ENCODE data around the gene SGTA. TPM values are rescaled to one million over a fixed set of nuclear protein-coding genes. Genes with fewer than 3 reads are reported as not detected.

The SGTA gene
- total and polyA plus RNA-seq, 4 donors = 16.7 to 38.4 (median 21.0) TPM

DNA sequence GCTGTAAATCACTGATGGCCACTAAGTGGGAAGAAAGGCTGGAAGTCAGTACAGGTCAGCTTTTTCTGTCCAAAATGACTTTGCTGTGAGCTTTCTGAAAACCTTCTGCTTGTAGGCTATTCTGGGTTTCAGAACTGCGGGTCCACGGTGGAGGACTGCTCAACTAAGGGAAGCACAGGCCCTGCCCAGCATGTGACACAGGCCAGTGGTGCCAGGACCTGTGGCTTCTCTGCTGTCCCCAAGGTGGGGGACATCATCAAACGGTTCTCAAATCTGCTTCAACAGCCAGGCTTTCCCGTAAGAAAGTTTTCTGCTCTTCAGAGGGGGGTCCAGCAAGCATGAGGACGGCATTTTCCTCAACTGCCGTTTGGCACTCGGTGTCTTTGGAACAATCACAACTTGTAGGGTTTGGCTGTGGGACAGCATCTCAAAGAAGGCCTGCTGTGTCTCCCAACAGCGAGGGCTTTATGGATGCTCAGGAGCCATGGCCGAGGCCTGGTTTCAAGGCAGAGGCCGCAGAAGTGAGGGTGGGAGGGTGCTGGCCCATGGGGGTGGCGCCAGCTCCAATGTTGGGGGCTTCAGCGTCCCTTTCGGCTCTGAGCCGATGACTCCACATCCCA is 3.8 kb downstream of the SGTA start:
- H3K27ac ChIP-seq (ENCODE audit: low read depth in 1 of 2, low read length in 2 of 2) = no peak overlapping the region
- H3K9me3 ChIP-seq (ENCODE audit: control insufficient read depth in 4 of 4, low read length in 3 of 4) = no peaks in the 10 kb centered on the region
- H3K9ac ChIP-seq (ENCODE audit: low read depth in 1 of 2, low read length in 2 of 2) = no peak overlapping the region
- peaks cover 4 to 48% (median 27%) of the 10 kb centered on the region in 4 donors for H3K4me1 ChIP-seq (ENCODE audit: control insufficient read depth in 4 of 4, insufficient read depth in 4 of 4, low read length in 3 of 4)
- H3K4me3 ChIP-seq (ENCODE audit: low read depth in 1 of 3, low read length in 3 of 3) = no peak overlapping the region
- DNase-seq (ENCODE audit: low spot score) = no peak
- no peaks in the 10 kb centered on the region for H3K36me3 ChIP-seq (ENCODE audit: control insufficient read depth in 4 of 4, insufficient read depth in 3 of 4, low read depth in 1 of 4, low read length in 3 of 4)
- H3K27me3 ChIP-seq (ENCODE audit: control insufficient read depth in 4 of 4, insufficient read depth in 4 of 4, low read length in 3 of 4) = no peaks in the 10 kb centered on the region
- TF ChIP-seq FOXA2 (IDR thresholded peaks at IDR 0.05) = no peak
- 89% methylated on average over 14 of the region's 14 CpGs for WGBS

DNA sequence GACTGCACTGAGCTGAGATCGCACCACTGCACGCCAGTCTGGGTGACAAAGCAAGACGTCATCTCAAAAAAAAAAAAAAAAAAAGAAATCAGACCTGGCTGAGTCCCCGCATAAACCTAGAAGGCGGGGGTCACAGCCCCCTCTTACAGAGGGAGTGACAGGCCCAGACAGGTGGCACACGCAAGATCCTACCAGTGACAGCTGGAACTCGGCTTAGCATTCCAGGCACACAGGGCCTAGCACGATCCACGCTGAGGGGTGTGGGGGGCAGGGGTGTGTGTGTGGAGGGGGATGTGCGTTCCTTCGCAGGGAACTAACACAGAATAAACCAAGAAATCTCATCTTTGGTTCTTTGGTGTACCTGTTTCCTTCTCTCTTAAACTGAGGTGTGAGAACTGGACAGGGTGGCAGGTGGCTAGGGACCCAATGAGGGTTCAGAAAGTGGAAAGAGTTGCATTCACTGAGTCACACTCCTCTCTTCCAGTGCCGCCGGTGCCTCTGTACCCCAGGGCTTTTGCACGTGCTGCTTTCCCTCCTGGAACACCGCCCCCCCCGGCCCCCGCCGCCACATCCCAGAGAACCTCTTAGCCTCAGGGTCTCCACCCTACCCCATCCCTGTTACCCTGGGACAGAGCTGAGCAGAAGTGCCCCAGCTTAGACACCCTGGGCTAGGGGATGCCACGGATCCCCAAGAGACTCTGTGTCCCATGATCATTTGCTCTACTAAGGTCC is 5.0 kb downstream of the SGTA start:
- H3K27ac ChIP-seq (ENCODE audit: low read depth in 1 of 2, low read length in 2 of 2) = no peak overlapping the region
- no peaks in the 10 kb centered on the region for H3K27me3 ChIP-seq (ENCODE audit: control insufficient read depth in 4 of 4, insufficient read depth in 4 of 4, low read length in 3 of 4)
- H3K9ac ChIP-seq (ENCODE audit: low read depth in 1 of 2, low read length in 2 of 2) = no peak overlapping the region
- H3K4me3 ChIP-seq (ENCODE audit: low read depth in 1 of 3, low read length in 3 of 3) = no peak overlapping the region
- H3K4me1 ChIP-seq (ENCODE audit: control insufficient read depth in 4 of 4, insufficient read depth in 4 of 4, low read length in 3 of 4) = peaks cover 4 to 43% (median 22%) of the 10 kb centered on the region in 4 donors
- no peak for TF ChIP-seq FOXA1 (IDR thresholded peaks at IDR 0.05)
- TF ChIP-seq HNF4G (IDR thresholded peaks at IDR 0.05) = no peak
- TF ChIP-seq SP1 (IDR thresholded peaks at IDR 0.05) = no peak
- no peak for TF ChIP-seq HNF4A (conservative IDR thresholded peaks at IDR 0.05)
- TF ChIP-seq NR2F2 (IDR thresholded peaks at IDR 0.05) = no peak
- TF ChIP-seq, protein P1, sequence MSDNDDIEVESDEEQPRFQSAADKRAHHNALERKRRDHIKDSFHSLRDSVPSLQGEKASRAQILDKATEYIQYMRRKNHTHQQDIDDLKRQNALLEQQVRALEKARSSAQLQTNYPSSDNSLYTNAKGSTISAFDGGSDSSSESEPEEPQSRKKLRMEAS (IDR thresholded peaks at IDR 0.05) = no peak
- no peak for TF ChIP-seq REST (IDR thresholded peaks at IDR 0.05)
- TF ChIP-seq ZBTB33 (IDR thresholded peaks at IDR 0.05) = no peak
- no peak for TF ChIP-seq TAF1 (conservative IDR thresholded peaks at IDR 0.05)
- no peak for TF ChIP-seq GABPA (IDR thresholded peaks at IDR 0.05 in 1 of 2, conservative IDR thresholded peaks at IDR 0.05 in 1 of 2)
- TF ChIP-seq YY1 (IDR thresholded peaks at IDR 0.05) = no peak
- TF ChIP-seq, protein P2, sequence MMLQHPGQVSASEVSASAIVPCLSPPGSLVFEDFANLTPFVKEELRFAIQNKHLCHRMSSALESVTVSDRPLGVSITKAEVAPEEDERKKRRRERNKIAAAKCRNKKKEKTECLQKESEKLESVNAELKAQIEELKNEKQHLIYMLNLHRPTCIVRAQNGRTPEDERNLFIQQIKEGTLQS (IDR thresholded peaks at IDR 0.05) = no peak
- TF ChIP-seq, protein P3, sequence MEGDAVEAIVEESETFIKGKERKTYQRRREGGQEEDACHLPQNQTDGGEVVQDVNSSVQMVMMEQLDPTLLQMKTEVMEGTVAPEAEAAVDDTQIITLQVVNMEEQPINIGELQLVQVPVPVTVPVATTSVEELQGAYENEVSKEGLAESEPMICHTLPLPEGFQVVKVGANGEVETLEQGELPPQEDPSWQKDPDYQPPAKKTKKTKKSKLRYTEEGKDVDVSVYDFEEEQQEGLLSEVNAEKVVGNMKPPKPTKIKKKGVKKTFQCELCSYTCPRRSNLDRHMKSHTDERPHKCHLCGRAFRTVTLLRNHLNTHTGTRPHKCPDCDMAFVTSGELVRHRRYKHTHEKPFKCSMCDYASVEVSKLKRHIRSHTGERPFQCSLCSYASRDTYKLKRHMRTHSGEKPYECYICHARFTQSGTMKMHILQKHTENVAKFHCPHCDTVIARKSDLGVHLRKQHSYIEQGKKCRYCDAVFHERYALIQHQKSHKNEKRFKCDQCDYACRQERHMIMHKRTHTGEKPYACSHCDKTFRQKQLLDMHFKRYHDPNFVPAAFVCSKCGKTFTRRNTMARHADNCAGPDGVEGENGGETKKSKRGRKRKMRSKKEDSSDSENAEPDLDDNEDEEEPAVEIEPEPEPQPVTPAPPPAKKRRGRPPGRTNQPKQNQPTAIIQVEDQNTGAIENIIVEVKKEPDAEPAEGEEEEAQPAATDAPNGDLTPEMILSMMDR (IDR thresholded peaks at IDR 0.05; ENCODE audit: low read depth, low read length, missing input control) = no peak
- no peak for TF ChIP-seq RAD21 (IDR thresholded peaks at IDR 0.05)
- no peak for TF ChIP-seq FOXA2 (IDR thresholded peaks at IDR 0.05)
- TF ChIP-seq EGR1 (IDR thresholded peaks at IDR 0.05; ENCODE audit: low read depth in 2 of 2) = no peak
- no peak for TF ChIP-seq JUND (IDR thresholded peaks at IDR 0.05)
- TF ChIP-seq RXRA (IDR thresholded peaks at IDR 0.05) = no peak
- no peak for DNase-seq (ENCODE audit: low spot score)
- 94% methylated on average over 19 of the region's 19 CpGs for WGBS
- no peaks in the 10 kb centered on the region for H3K36me3 ChIP-seq (ENCODE audit: control insufficient read depth in 4 of 4, insufficient read depth in 3 of 4, low read depth in 1 of 4, low read length in 3 of 4)
- H3K9me3 ChIP-seq (ENCODE audit: control insufficient read depth in 4 of 4, low read length in 3 of 4) = no peaks in the 10 kb centered on the region
